ENCODE data around the gene SORD.
"Not testable (repeated sequence)": the region's sequence is repeated elsewhere in the genome, so short reads cannot be mapped to it uniquely, and the experiment has no call there.

DNA sequence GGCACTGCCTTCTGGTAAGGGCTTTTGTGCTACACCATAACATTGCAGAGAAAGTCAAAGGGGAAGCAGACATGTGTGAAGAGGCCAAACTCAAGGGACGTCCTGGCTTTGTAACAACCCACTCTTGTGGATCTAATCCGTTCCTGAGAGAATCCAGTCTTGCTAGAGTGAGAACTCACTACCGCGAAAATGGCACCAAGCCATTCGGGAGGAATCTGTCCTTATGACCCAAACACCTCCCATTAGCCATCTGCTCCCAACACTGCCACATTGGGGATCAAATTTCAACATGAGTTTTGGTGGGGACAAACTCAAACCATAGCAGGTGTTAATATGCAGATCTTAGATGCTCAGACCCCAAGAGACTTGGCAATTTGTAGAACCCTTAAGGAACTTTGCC, 56.2 kb downstream of the SORD start:
- TF ChIP-seq POLR2AphosphoS5 (IDR thresholded peaks at IDR 0.05; ENCODE audit: insufficient read depth in 1 of 2, low read depth in 1 of 2); POLR2A (IDR thresholded peaks at IDR 0.05): not testable (repeated sequence)
- TF ChIP-seq, protein P1, sequence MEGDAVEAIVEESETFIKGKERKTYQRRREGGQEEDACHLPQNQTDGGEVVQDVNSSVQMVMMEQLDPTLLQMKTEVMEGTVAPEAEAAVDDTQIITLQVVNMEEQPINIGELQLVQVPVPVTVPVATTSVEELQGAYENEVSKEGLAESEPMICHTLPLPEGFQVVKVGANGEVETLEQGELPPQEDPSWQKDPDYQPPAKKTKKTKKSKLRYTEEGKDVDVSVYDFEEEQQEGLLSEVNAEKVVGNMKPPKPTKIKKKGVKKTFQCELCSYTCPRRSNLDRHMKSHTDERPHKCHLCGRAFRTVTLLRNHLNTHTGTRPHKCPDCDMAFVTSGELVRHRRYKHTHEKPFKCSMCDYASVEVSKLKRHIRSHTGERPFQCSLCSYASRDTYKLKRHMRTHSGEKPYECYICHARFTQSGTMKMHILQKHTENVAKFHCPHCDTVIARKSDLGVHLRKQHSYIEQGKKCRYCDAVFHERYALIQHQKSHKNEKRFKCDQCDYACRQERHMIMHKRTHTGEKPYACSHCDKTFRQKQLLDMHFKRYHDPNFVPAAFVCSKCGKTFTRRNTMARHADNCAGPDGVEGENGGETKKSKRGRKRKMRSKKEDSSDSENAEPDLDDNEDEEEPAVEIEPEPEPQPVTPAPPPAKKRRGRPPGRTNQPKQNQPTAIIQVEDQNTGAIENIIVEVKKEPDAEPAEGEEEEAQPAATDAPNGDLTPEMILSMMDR (IDR thresholded peaks at IDR 0.05), result not testable (repeated sequence)

Measured in vagina (tissue), 2 donors.